ENCODE data around the gene PRDM8.

Gene PRDM8

GRCh38 chr4:80201252-80202151 is 4.2 kb downstream of the PRDM8 start:
- DNase-seq (ENCODE audit: low read depth) = no peak

GRCh38 chr4:80202190-80202711 is 4.9 kb downstream of the PRDM8 start:
- DNase-seq (ENCODE audit: low read depth) = no peak

- no peak for DNase-seq (ENCODE audit: low read depth)
These were observed 5.6 kb downstream of the PRDM8 start for GRCh38 chr4:80202741-80203553.

GRCh38 chr4:80204433-80205011 is 7.2 kb downstream of the PRDM8 start:
- no peak for DNase-seq (ENCODE audit: low read depth)

- no peak for DNase-seq (ENCODE audit: low read depth)
These were observed 8.8 kb downstream of the PRDM8 start for GRCh38 chr4:80206111-80206510.

- DNase-seq (ENCODE audit: low read depth) = no peak
These were observed 9.3 kb downstream of the PRDM8 start for GRCh38 chr4:80206521-80207171.

GRCh38 chr4:80207172-80207583 is 9.9 kb downstream of the PRDM8 start:
- no peak for DNase-seq (ENCODE audit: low read depth)

GRCh38 chr4:80207664-80208063 is 10.4 kb downstream of the PRDM8 start:
- DNase-seq (ENCODE audit: low read depth) = no peak

GRCh38 chr4:80208610-80209339 is 11.5 kb downstream of the PRDM8 start:
- no peak for DNase-seq (ENCODE audit: low read depth)

- DNase-seq (ENCODE audit: low read depth) = no peak
These were observed 12.0 kb downstream of the PRDM8 start for GRCh38 chr4:80209340-80209701.

- DNase-seq (ENCODE audit: low read depth) = no peak
These were observed 13.2 kb downstream of the PRDM8 start for GRCh38 chr4:80210549-80210948.

GRCh38 chr4:80213117-80213815 is 16.0 kb downstream of the PRDM8 start:
- no peak for DNase-seq (ENCODE audit: low read depth)

GRCh38 chr4:80215449-80216052 is 18.2 kb downstream of the PRDM8 start:
- DNase-seq (ENCODE audit: low read depth) = no peak

- no peak for DNase-seq (ENCODE audit: low read depth)
These were observed 18.9 kb downstream of the PRDM8 start for GRCh38 chr4:80216100-80216761.

GRCh38 chr4:80219301-80220025 is 22.2 kb downstream of the PRDM8 start:
- DNase-seq (ENCODE audit: low read depth) = no peak

GRCh38 chr4:80220711-80221110 is 23.4 kb downstream of the PRDM8 start:
- no peak for DNase-seq (ENCODE audit: low read depth)

GRCh38 chr4:80221161-80221560 is 23.9 kb downstream of the PRDM8 start:
- no peak for DNase-seq (ENCODE audit: low read depth)

- DNase-seq (ENCODE audit: low read depth) = no peak
These were observed 28.3 kb downstream of the PRDM8 start for GRCh38 chr4:80225595-80225994.

GRCh38 chr4:80226094-80226493 is 28.8 kb downstream of the PRDM8 start:
- DNase-seq (ENCODE audit: low read depth) = no peak
